Hepatic stellate cell (primary cell): Measurements from ENCODE around the gene PARK7.

Experiments
- DNase-seq: peaks from one replicate; pipeline ENCODE4 v3.0.0; 2011; ENCODE audit warnings: low spot score

PARK7 gene

GRCh38 chr1:8024329-8024728 lies 62.8 kb downstream of the PARK7 start:
- DNase-seq = no peak

- DNase-seq = no peak
Observed at GRCh38 chr1:8025061-8025670, 63.7 kb downstream of the PARK7 start.

DNA sequence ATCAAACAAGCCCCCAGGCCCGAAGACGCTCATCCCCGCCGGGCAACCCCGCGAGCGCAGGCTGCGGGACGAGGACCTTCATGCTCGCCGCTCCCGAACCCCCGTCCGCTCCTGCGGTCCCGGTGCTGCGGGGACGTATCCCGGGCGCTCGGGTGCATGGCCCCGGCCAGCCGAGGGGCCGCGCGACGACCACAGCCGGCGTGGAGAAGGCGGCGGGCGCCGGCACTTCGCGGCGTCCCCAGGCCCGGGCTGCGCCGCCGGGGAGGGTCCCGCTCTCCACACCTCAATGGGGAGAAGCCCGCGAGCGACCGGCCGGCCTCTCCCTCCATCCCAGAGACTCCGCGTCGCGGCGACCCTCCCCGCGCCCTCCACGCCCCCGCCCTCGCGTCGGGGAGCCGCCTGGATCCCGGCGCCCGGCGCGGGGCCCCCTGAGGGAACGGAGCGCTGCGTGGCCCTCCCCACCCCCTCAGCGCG lies 64.2 kb downstream of the PARK7 start:
- DNase-seq = no peak

DNA sequence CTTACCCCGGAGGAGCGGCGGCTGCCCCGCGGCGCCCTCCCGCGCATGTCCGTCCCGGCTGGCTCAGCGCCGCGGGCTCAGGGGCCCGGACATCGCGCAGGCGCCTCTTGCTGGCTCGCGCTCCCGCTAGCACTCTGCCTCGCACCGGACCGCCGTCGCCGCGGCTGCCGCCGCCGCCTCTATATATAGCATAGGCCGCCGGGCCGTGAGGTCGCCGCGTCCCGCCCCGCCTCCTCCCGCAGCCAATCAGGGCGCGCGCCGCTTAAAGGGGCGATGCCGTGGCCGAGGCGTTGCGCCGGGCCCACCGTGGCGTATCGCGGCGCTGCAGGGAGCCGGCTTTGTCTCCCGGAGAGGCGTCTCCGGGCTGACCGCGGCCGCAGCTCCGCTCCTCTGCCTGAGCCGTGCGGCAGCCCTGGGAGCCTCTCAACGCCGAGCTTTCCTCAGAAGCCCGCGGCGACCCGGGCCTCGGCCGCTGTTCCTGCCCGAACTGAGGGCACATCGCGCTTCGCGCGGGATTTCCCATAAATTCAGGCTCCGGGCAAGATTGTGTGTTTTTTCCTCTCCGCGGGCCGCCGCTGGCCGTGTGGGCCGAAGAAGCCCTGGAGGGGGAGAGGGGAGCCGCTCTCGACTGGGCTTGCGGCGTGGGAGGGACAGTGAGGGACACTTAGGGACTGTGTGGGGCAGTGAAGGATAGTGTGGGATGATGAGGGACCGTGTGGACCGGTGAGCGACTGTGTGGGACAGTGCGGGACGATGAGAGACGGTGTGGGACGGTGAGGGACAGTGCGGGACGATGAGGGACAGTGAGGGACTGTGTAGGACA lies 64.9 kb downstream of the PARK7 start, which contains the start of gene ERRFI1:
Gene ERRFI1, minus strand, starts transcription at position 157 of the 823 bp plus-strand sequence. CDS start 10,690 bp downstream, outside the sequence.
- peak; percentile 88 for DNase-seq

- peak; percentile 47 for DNase-seq
Observed at GRCh38 chr1:8026976-8027747, 65.7 kb downstream of the PARK7 start.

DNA sequence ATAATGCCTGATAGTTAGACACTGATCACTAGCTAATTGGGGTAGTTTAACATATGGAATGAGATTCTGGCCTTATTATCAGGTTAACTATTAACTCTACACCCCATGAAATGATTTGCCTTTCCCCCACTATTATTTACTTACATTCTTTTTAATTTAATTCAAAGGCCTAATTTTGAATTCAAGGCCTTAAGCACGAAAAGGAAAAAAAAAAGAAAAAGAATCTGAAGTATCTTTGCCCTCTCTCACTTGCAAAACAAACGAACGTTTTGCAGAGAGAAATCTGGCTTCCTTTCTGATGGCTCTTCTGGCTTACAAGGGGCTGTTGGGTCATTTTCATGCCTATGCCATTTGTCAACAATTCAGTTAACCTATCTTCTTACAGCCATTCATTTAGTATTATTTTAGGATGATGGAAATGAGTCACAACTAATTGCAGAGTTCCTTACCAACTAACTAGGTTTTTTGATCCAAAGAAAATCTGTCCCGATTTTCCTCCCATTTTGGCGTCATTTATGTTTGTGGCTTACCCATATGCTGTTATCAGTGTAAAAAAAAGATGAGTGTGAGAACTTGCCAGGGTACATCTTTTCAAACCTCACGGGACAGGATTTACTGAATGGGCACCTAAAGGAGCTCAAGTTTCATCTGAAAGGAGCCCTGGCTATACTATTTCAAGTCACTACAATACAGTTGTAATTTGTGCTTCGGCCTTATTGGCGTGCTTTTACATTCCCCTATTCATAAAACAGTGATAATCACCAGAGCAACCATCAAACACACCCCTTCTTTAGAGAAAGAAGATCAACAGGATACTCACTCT lies 66.4 kb downstream of the PARK7 start:
- DNase-seq = peak; percentile 50

DNA sequence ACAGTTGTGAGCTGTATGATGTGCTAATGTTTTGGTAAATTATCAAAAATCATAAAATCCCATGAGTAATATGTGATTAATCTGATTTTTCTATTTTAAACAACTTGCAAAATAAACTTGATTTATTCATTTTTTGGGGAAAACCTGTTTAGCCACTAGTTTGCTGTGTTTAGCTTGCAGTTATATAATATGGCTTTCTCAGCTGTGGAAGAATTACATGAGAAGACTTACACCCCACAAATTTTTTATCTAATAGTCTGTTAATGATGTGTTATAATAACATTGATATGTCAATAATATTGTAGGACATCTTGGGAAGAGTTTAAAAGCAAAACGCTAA lies 67.0 kb downstream of the PARK7 start:
- DNase-seq = no peak

- no peak for DNase-seq
Observed at GRCh38 chr1:8031176-8031785, 69.8 kb downstream of the PARK7 start.

GRCh38 chr1:8032366-8032910 lies 70.9 kb downstream of the PARK7 start:
- no peak for DNase-seq

- no peak for DNase-seq
Observed at GRCh38 chr1:8033322-8033721, 71.8 kb downstream of the PARK7 start.
